Activated naive CD4-positive, alpha-beta T cell treated with anti-CD3 and anti-CD28 coated beads, Interleukin-2, amount 10 ng/mL, durations not matched to agents 7 days and 5 days (primary cell): Measurements from ENCODE around the gene CPB2.

ENCODE experiments used
- CTCF ChIA-PET: fragments of 350-600 bp; sonication (Branson Sonifier 250); formaldehyde crosslinking; loops from one replicate; lab custom pipeline; 2021; ENCODE audit warnings: antibody characterized with exemption; lab: Charles Lee
- DNase-seq: peaks from one replicate; pipeline ENCODE4 v3.0.0-alpha.2; 2020
- H3K27ac Mint-ChIP-seq: one replicate; pipeline ENCODE4 v1.8.0; 2021; ENCODE audit warnings: mild to moderate bottlenecking, moderate library complexity, mixed read lengths
- H3K27me3 Mint-ChIP-seq: one replicate; pipeline ENCODE4 v1.8.0; 2021; ENCODE audit warnings: mild to moderate bottlenecking, mixed read lengths
- H3K36me3 Mint-ChIP-seq: one replicate; pipeline ENCODE4 v1.8.0; 2021; ENCODE audit warnings: mixed read lengths
- H3K4me1 Mint-ChIP-seq: one replicate; pipeline ENCODE4 v1.8.0; 2021; ENCODE audit warnings: mixed read lengths
- H3K4me3 Mint-ChIP-seq: one replicate; pipeline ENCODE4 v1.8.0; 2021; ENCODE audit warnings: mild to moderate bottlenecking, moderate library complexity, mixed read lengths
- H3K9me3 Mint-ChIP-seq: one replicate; pipeline ENCODE4 v1.8.0; 2021; ENCODE audit warnings: mixed read lengths

CPB2 gene

GRCh38 chr13:46136688-46137087, 31.9 kb upstream of the CPB2 start:
- Mint-ChIP-seq H3K4me1 (peaks cover 17% of the 10 kb centered on the region), H3K9me3 (no peaks in the 10 kb centered on the region), H3K27me3 (no peaks in the 10 kb centered on the region), H3K36me3 (peaks cover 79% of the 10 kb centered on the region), H3K27ac (peak overlapping the region; percentile 54), H3K4me3 (no peak overlapping the region)
- no peak for DNase-seq
- CTCF ChIA-PET = interaction anchor here (1.3 to 1.7 kb wide), 2 partner anchors 10 to 24 kb away, joined by 3 to 4 read pairs; no protein-coding TSS in a partner anchor

- peaks cover 83% of the 10 kb centered on the region for H3K36me3 Mint-ChIP-seq
- no peak for DNase-seq
- no peaks in the 10 kb centered on the region for H3K27me3 Mint-ChIP-seq
- H3K4me1 Mint-ChIP-seq = peaks cover 14% of the 10 kb centered on the region
- H3K4me3 Mint-ChIP-seq = no peak overlapping the region
- H3K27ac Mint-ChIP-seq = no peak overlapping the region
- CTCF ChIA-PET = no interaction called here
- no peaks in the 10 kb centered on the region for H3K9me3 Mint-ChIP-seq
These were observed 30.2 kb upstream of the CPB2 start for GRCh38 chr13:46134961-46135522.

- Mint-ChIP-seq H3K36me3 (peaks cover 84% of the 10 kb centered on the region), H3K27me3 (no peaks in the 10 kb centered on the region), H3K4me1 (peaks cover 11% of the 10 kb centered on the region), H3K27ac (no peak overlapping the region), H3K9me3 (no peaks in the 10 kb centered on the region), H3K4me3 (no peak overlapping the region)
- CTCF ChIA-PET = no interaction called here
- DNase-seq = no peak
These were observed 29.7 kb upstream of the CPB2 start for GRCh38 chr13:46134494-46134893.

- H3K27ac Mint-ChIP-seq = peak overlapping the region; percentile 17
- H3K4me3 Mint-ChIP-seq = no peak overlapping the region
- no peaks in the 10 kb centered on the region for H3K27me3 Mint-ChIP-seq
- no peaks in the 10 kb centered on the region for H3K9me3 Mint-ChIP-seq
- CTCF ChIA-PET = interaction anchor here (1.0 kb wide), 1 partner anchor 17 kb away, joined by 6 read pairs; no protein-coding TSS in a partner anchor
- H3K4me1 Mint-ChIP-seq = peaks cover 13% of the 10 kb centered on the region
- no peak for DNase-seq
- H3K36me3 Mint-ChIP-seq = peaks cover 80% of the 10 kb centered on the region
These were observed 27.3 kb upstream of the CPB2 start for GRCh38 chr13:46132109-46132508.

- peaks cover 81% of the 10 kb centered on the region for H3K36me3 Mint-ChIP-seq
- H3K9me3 Mint-ChIP-seq = no peaks in the 10 kb centered on the region
- DNase-seq = no peak
- H3K27ac Mint-ChIP-seq = peak overlapping the region; percentile 17
- H3K27me3 Mint-ChIP-seq = no peaks in the 10 kb centered on the region
- CTCF ChIA-PET = interaction anchor here (1.0 kb wide), 1 partner anchor 17 kb away, joined by 6 read pairs; no protein-coding TSS in a partner anchor
- peaks cover 17% of the 10 kb centered on the region for H3K4me1 Mint-ChIP-seq
- no peak overlapping the region for H3K4me3 Mint-ChIP-seq
These were observed 26.9 kb upstream of the CPB2 start for GRCh38 chr13:46131705-46132104.

- Mint-ChIP-seq H3K9me3 (no peaks in the 10 kb centered on the region), H3K4me1 (peaks cover 25% of the 10 kb centered on the region), H3K4me3 (no peak overlapping the region), H3K27ac (no peak overlapping the region), H3K36me3 (peaks cover 81% of the 10 kb centered on the region), H3K27me3 (no peaks in the 10 kb centered on the region)
- DNase-seq = no peak
- CTCF ChIA-PET = interaction anchor here (0.6 to 0.9 kb wide), 2 partner anchors 30 to 97 kb away, joined by 3 read pairs; no protein-coding TSS in a partner anchor
These were observed 25.3 kb upstream of the CPB2 start for GRCh38 chr13:46129955-46130618.

- Mint-ChIP-seq H3K27ac (no peak overlapping the region), H3K4me1 (peaks cover 35% of the 10 kb centered on the region), H3K9me3 (no peaks in the 10 kb centered on the region), H3K27me3 (peaks cover 3% of the 10 kb centered on the region), H3K4me3 (no peak overlapping the region), H3K36me3 (peaks cover 78% of the 10 kb centered on the region)
- CTCF ChIA-PET = interaction anchor here (0.6 to 0.9 kb wide), 2 partner anchors 31 to 98 kb away, joined by 3 read pairs; no protein-coding TSS in a partner anchor
- no peak for DNase-seq
These were observed 24.3 kb upstream of the CPB2 start for GRCh38 chr13:46129124-46129523.

- no peak for DNase-seq
- Mint-ChIP-seq H3K27ac (no peak overlapping the region), H3K27me3 (peaks cover 3% of the 10 kb centered on the region), H3K9me3 (no peaks in the 10 kb centered on the region), H3K36me3 (peaks cover 63% of the 10 kb centered on the region), H3K4me3 (no peak overlapping the region), H3K4me1 (peaks cover 35% of the 10 kb centered on the region)
- CTCF ChIA-PET = interaction anchor here (0.8 to 3.1 kb wide), 10 partner anchors 9 to 321 kb away, joined by 3 to 15 read pairs (median 6); no protein-coding TSS in a partner anchor
These were observed 22.7 kb upstream of the CPB2 start for GRCh38 chr13:46127358-46128023.

GRCh38 chr13:46126552-46127357, 21.9 kb upstream of the CPB2 start:
- CTCF ChIA-PET = interaction anchor here (0.6 to 3.1 kb wide), 26 partner anchors 9 to 502 kb away, joined by 3 to 15 read pairs (median 4); no protein-coding TSS in a partner anchor
- peaks cover 35% of the 10 kb centered on the region for H3K4me1 Mint-ChIP-seq
- no peak overlapping the region for H3K4me3 Mint-ChIP-seq
- DNase-seq = peak; percentile 78
- peaks cover 7% of the 10 kb centered on the region for H3K27me3 Mint-ChIP-seq
- peaks cover 56% of the 10 kb centered on the region for H3K36me3 Mint-ChIP-seq
- no peaks in the 10 kb centered on the region for H3K9me3 Mint-ChIP-seq
- H3K27ac Mint-ChIP-seq = peak overlapping the region; percentile 25

- Mint-ChIP-seq H3K27ac (peak overlapping the region; percentile 17), H3K4me3 (no peak overlapping the region), H3K9me3 (no peaks in the 10 kb centered on the region), H3K4me1 (peaks cover 35% of the 10 kb centered on the region), H3K36me3 (peaks cover 50% of the 10 kb centered on the region), H3K27me3 (peaks cover 8% of the 10 kb centered on the region)
- CTCF ChIA-PET = interaction anchor here (0.6 to 3.1 kb wide), 22 partner anchors 8 to 502 kb away, joined by 3 to 15 read pairs (median 4); no protein-coding TSS in a partner anchor
- DNase-seq = no peak
These were observed 21.2 kb upstream of the CPB2 start for GRCh38 chr13:46126056-46126455.

GRCh38 chr13:46124967-46125933, 20.4 kb upstream of the CPB2 start:
- no peak for DNase-seq
- CTCF ChIA-PET = interaction anchor here (0.9 to 3.1 kb wide), 8 partner anchors 7 to 497 kb away, joined by 3 to 15 read pairs (median 7); no protein-coding TSS in a partner anchor
- Mint-ChIP-seq H3K4me1 (peaks cover 35% of the 10 kb centered on the region), H3K9me3 (no peaks in the 10 kb centered on the region), H3K36me3 (peaks cover 44% of the 10 kb centered on the region), H3K4me3 (no peak overlapping the region), H3K27me3 (peaks cover 8% of the 10 kb centered on the region), H3K27ac (peak overlapping the region; percentile 24)

- Mint-ChIP-seq H3K4me3 (no peak overlapping the region), H3K27ac (peak overlapping the region; percentile 24), H3K27me3 (peaks cover 8% of the 10 kb centered on the region), H3K9me3 (no peaks in the 10 kb centered on the region), H3K36me3 (peaks cover 38% of the 10 kb centered on the region), H3K4me1 (peaks cover 35% of the 10 kb centered on the region)
- DNase-seq = peak; percentile 28
- CTCF ChIA-PET = interaction anchor here (0.9 to 3.1 kb wide), 2 partner anchors 18 to 318 kb away, joined by 3 to 15 read pairs; no protein-coding TSS in a partner anchor
These were observed 19.7 kb upstream of the CPB2 start for GRCh38 chr13:46124531-46124966.
